Spleen (tissue), 11 donors: Measurements from ENCODE around the gene ADCY2. TPM values are rescaled to one million over a fixed set of nuclear protein-coding genes. Genes with fewer than 3 reads are reported as not detected.

Experiments used
- DNase-seq: peaks from one replicate; pipeline ENCODE4 v3.0.0-alpha.2; 2020
- H3K27ac ChIP-seq, 8 donors: fragments of 200-600 bp; sonication (generic) in 7 of 8; 1 replicate in 4 of 8; 2 replicates in 4 of 8; pipeline versions ENCODE4 v1.5.0 to v1.8.0; 2016 to 2021; ENCODE audit warnings: inconsistent platforms in 4 of 8, mild to moderate bottlenecking in 4 of 8, moderate library complexity in 1 of 8
- H3K27me3 ChIP-seq, 7 donors: fragments of 200-600 bp; sonication (generic) in 6 of 7; replicated peaks in 1 of 7; 1 replicate in 4 of 7; 2 replicates in 3 of 7; pipeline versions ENCODE4 v1.5.0 to v1.8.0; 2016 to 2021; ENCODE audit warnings: inconsistent platforms in 3 of 7, mild to moderate bottlenecking in 1 of 7
- H3K36me3 ChIP-seq, 6 donors: fragments of 200-600 bp; sonication (generic) in 5 of 6; 1 replicate in 4 of 6; 2 replicates in 2 of 6; pipeline versions ENCODE4 v1.5.0 to v1.8.0; 2016 to 2021; ENCODE audit warnings: inconsistent platforms in 2 of 6
- H3K4me1 ChIP-seq, 6 donors: fragments of 200-600 bp; sonication (generic) in 5 of 6; 1 replicate in 3 of 6; 2 replicates in 3 of 6; pipeline versions ENCODE4 v1.5.0 to v1.8.0; 2016 to 2021; ENCODE audit warnings: inconsistent platforms in 3 of 6
- H3K4me3 ChIP-seq, 8 donors: fragments of 200-600 bp; sonication (generic) in 7 of 8; 1 replicate in 4 of 8; 2 replicates in 4 of 8; pipeline versions ENCODE4 v1.5.0 to v1.8.0; 2016 to 2021; ENCODE audit warnings: inconsistent platforms in 4 of 8, mild to moderate bottlenecking in 4 of 8, moderate library complexity in 2 of 8
- H3K9me3 ChIP-seq, 8 donors: fragments of 200-600 bp; sonication (generic) in 7 of 8; 1 replicate in 4 of 8; 2 replicates in 4 of 8; pipeline versions ENCODE4 v1.5.0 to v1.8.0; 2016 to 2021; ENCODE audit warnings: inconsistent platforms in 4 of 8
- POLR2A ChIP-seq, 3 donors: fragments of 450-650 bp; IDR thresholded peaks; one replicate each; pipeline ENCODE4 v1.5.1; 2017; ENCODE audit warnings: antibody characterized with exemption in 3 of 3, mild to moderate bottlenecking in 1 of 3
- POLR2AphosphoS5 ChIP-seq, 3 donors: sonication (generic); formaldehyde crosslinking; IDR thresholded peaks; one replicate each; pipeline ENCODE4 v1.5.1; 2017; ENCODE audit warnings: antibody characterized with exemption in 3 of 3
- WGBS, 5 donors: extraction: QIAGEN DNeasy Blood & Tissue Kit in 3 of 5; methylation state at CpG; one replicate each; pipeline versions ENCODE4 v1.1.5 to v1.1.7; 2013 to 2018; 5-methylcytosine and 5-hydroxymethylcytosine counted together
- intact Hi-C: fragments of 100-400 bp; cut with DNase I; formaldehyde crosslinking; loops from one replicate; pipeline ENCODE4 v1.15.0; 2023; ENCODE audit warnings: low total_unique reads
- polyA plus RNA-seq, 3 donors: library from polyadenylated mRNA; stranded (reverse); fragments of 200-250 nt; gene quantifications; one replicate each; pipeline ENCODE4 v1.2.1, GENCODE V29; 2013
- total RNA-seq, 7 donors: library from RNA; depleted of rRNA in 3 of 7; stranded (reverse); fragments of >200 nt in 3 of 7; fragmentation: NEBNext Ultra II Directional in 4 of 7; extraction: Animal tissue kit (Norgen Biotek cat#: 25700) in 4 of 7; gene quantifications; one replicate each; pipeline versions ENCODE4 v1.1.0 to v1.2.1, GENCODE V29; 2016 to 2021
- TF ChIP-seq, protein P1 (sequence below), 11 experiments: fragments of 200-600 bp in 7 of 11; fragments of 450-650 bp in 4 of 11; sonication (generic) in 4 of 11; IDR thresholded peaks in 8 of 11; conservative IDR thresholded peaks in 3 of 11; 1 replicate in 7 of 11; 2 replicates in 4 of 11; pipeline versions ENCODE4 v1.4.0 to v1.8.0; 2016 to 2021; ENCODE audit warnings: antibody characterized with exemption in 11 of 11, inconsistent platforms in 4 of 11, mild to moderate bottlenecking in 1 of 11
- donor health status: healthy with polysubstance abuse.
- donor health status: DM: no; HTN: no; CAD: no; lungs with moderate emphysema.
- donor health status: DM: no; HTN: no; CAD: no.
- donor health status: Bipolar disorder and iron deficiency.
- donor health status: healthy.
- donor health status: DM: no; HTN: no; CAD: no.
- donor health status: DM: yes; HTN: yes; CAD: no.

ADCY2 gene
- total and polyA plus RNA-seq, 10 donors: 0.02 to 1.5 (median 0.18) TPM

- intact Hi-C loops: no loop called here
- Histone ChIP-seq H3K36me3 (no peaks in the 10 kb centered on the region), H3K27me3 (peaks cover 3 to 61% (median 32%) of the 10 kb centered on the region in 7 donors), H3K4me3 (peak overlapping the region in 2 of 8 donors; percentile 15 to 57), H3K27ac (no peak overlapping the region), H3K4me1 (peaks cover 0 to 21% (median 5%) of the 10 kb centered on the region in 6 donors), H3K9me3 (no peaks in the 10 kb centered on the region)
- WGBS, 5 donors: 8 to 17% (median 9%) methylated on average over 33 to 45 of the region's 45 CpGs
- TF ChIP-seq, protein P1, sequence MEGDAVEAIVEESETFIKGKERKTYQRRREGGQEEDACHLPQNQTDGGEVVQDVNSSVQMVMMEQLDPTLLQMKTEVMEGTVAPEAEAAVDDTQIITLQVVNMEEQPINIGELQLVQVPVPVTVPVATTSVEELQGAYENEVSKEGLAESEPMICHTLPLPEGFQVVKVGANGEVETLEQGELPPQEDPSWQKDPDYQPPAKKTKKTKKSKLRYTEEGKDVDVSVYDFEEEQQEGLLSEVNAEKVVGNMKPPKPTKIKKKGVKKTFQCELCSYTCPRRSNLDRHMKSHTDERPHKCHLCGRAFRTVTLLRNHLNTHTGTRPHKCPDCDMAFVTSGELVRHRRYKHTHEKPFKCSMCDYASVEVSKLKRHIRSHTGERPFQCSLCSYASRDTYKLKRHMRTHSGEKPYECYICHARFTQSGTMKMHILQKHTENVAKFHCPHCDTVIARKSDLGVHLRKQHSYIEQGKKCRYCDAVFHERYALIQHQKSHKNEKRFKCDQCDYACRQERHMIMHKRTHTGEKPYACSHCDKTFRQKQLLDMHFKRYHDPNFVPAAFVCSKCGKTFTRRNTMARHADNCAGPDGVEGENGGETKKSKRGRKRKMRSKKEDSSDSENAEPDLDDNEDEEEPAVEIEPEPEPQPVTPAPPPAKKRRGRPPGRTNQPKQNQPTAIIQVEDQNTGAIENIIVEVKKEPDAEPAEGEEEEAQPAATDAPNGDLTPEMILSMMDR (IDR thresholded peaks at IDR 0.05 in 8 of 11, conservative IDR thresholded peaks at IDR 0.05 in 3 of 11): no peak
- TF ChIP-seq POLR2A (IDR thresholded peaks at IDR 0.05) (no peak), POLR2AphosphoS5 (IDR thresholded peaks at IDR 0.05) (no peak)
- DNase-seq: no peak
These were observed 978 bp upstream of the ADCY2 start for GRCh38 chr5:7394889-7395431.

- Histone ChIP-seq H3K27me3 (peaks cover 3 to 61% (median 32%) of the 10 kb centered on the region in 7 donors), H3K4me1 (peaks cover 0 to 21% (median 5%) of the 10 kb centered on the region in 6 donors), H3K9me3 (no peaks in the 10 kb centered on the region), H3K4me3 (peak overlapping the region in 4 of 8 donors; percentile 15 to 57 (median 18)), H3K36me3 (no peaks in the 10 kb centered on the region), H3K27ac (no peak overlapping the region)
- WGBS, 5 donors: 0 to 4% (median 2%) methylated on average over 8 to 31 of the region's 31 CpGs
- intact Hi-C loops: no loop called here
- no peak for DNase-seq
- no peak for TF ChIP-seq POLR2AphosphoS5 (IDR thresholded peaks at IDR 0.05)
These were observed 449 bp upstream of the ADCY2 start for GRCh38 chr5:7395432-7395946.

DNA sequence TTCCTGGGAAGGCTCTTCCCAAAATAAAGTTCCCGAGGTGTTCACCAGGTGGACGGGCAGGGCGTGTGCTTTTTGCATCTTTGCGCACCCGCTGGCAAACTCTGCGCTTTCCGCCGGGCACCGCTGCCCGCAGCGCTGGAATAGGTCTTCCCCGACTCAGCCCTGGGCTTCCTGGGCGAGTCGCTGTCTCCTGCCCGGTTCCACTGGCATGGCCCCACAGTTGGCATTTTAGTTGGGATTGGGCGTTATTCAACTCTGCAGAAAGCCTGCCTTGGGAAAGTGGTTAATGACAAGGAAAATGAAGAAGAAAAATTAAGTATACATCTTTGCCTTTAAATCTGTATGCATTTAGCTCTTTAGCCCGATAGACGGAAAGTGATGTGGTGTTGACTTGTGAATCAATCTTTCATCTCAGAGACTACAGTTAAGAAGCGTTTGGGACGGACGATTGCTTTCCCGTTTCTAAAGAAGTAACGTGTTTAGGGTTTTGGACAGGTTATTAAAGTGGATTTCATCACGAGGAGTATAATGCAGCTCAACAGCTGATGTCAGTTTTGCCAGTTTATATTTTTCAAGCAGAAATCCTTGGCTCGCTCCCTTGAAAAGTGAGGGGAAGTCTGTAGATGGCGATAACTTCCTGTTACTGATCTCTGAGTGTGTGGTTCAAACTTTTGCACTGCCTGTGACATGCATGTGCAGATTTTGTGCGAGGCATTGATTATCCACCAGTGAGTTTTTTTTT is 946 bp downstream of the ADCY2 start:
- DNase-seq: no peak
- no peaks in the 10 kb centered on the region for H3K36me3 ChIP-seq
- TF ChIP-seq, protein P1 (IDR thresholded peaks at IDR 0.05 in 8 of 11, conservative IDR thresholded peaks at IDR 0.05 in 3 of 11): no peak
- TF ChIP-seq POLR2A (IDR thresholded peaks at IDR 0.05): no peak
- TF ChIP-seq POLR2AphosphoS5 (IDR thresholded peaks at IDR 0.05): no peak
- 4 to 8% (median 5%) methylated on average over 24 to 27 of the region's 27 CpGs for WGBS, 5 donors
- peaks cover 3 to 61% (median 32%) of the 10 kb centered on the region in 7 donors for H3K27me3 ChIP-seq
- H3K4me3 ChIP-seq: peak overlapping the region in 7 of 8 donors; percentile 4 to 62 (median 30)
- H3K9me3 ChIP-seq: no peaks in the 10 kb centered on the region
- H3K4me1 ChIP-seq: peaks cover 0 to 21% (median 5%) of the 10 kb centered on the region in 6 donors
- intact Hi-C loops: no loop called here
- no peak overlapping the region for H3K27ac ChIP-seq

GRCh38 chr5:7397937-7398336 is 2.0 kb downstream of the ADCY2 start:
- Histone ChIP-seq H3K36me3 (no peaks in the 10 kb centered on the region), H3K27ac (no peak overlapping the region), H3K4me3 (no peak overlapping the region), H3K4me1 (peaks cover 0 to 21% (median 5%) of the 10 kb centered on the region in 6 donors), H3K27me3 (peaks cover 3 to 62% (median 32%) of the 10 kb centered on the region in 7 donors), H3K9me3 (no peaks in the 10 kb centered on the region)
- DNase-seq: no peak
- TF ChIP-seq POLR2A (IDR thresholded peaks at IDR 0.05) (no peak), POLR2AphosphoS5 (IDR thresholded peaks at IDR 0.05) (no peak)
- TF ChIP-seq, protein P1 (IDR thresholded peaks at IDR 0.05 in 8 of 11, conservative IDR thresholded peaks at IDR 0.05 in 3 of 11): no peak
- intact Hi-C loops: no loop called here
